Ishikawa (cell line): ENCODE measurements around the gene BFSP2.

Experiments
- CEBPB ChIP-seq: IDR thresholded peaks from 2 replicates; pipeline ENCODE4 v1.6.1; 2012
- CREB1 ChIP-seq: IDR thresholded peaks from 2 replicates; pipeline ENCODE4 v1.6.1; 2012; ENCODE audit warnings: low read depth
- EP300 ChIP-seq: IDR thresholded peaks from 2 replicates; pipeline ENCODE4 v1.6.1; 2012; ENCODE audit warnings: borderline replicate concordance
- FOXM1 ChIP-seq: IDR thresholded peaks from 2 replicates; pipeline ENCODE4 v1.6.1; 2012; ENCODE audit warnings: low read depth, borderline replicate concordance
- MAX ChIP-seq: IDR thresholded peaks from 2 replicates; pipeline ENCODE4 v1.6.1; 2012
- NFIC ChIP-seq: IDR thresholded peaks from 2 replicates; pipeline ENCODE4 v1.6.1; 2012
- RAD21 ChIP-seq: IDR thresholded peaks from 2 replicates; pipeline ENCODE4 v1.6.1; 2012; ENCODE audit warnings: low read depth
- REST ChIP-seq: IDR thresholded peaks from 2 replicates; pipeline ENCODE4 v1.6.1; 2012; ENCODE audit warnings: low read depth, mild to moderate bottlenecking
- TAF1 ChIP-seq: IDR thresholded peaks from 2 replicates; pipeline ENCODE4 v1.6.1; 2012; ENCODE audit warnings: low read depth, mild to moderate bottlenecking
- TCF12 ChIP-seq: IDR thresholded peaks from 2 replicates; pipeline ENCODE4 v1.6.1; 2012; ENCODE audit warnings: low read depth
- YY1 ChIP-seq: IDR thresholded peaks from 2 replicates; pipeline ENCODE4 v1.6.1; 2012; ENCODE audit warnings: low read depth
- TF ChIP-seq, protein P1 (sequence below): IDR thresholded peaks from 2 replicates; pipeline ENCODE4 v1.6.1; 2012

DNA sequence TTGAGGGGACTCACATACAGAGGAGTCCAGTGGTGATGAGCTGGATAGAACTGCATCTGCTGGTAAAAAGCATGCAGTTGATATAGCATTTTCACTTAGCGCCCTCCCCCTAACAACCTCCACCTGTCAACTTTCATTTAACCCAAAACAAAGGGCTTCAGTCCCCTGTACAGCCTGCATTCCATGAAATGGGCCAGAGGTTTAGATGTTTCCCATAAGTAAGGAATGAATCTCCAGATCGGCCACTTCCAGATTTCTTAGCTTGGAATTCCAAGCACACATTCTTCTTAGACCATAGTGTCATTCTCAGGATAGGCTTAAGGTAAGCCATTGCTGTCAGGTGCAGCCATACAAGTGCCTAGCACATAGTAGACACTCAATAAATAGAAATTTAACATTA is 32.9 kb upstream of the BFSP2 start:
- TF ChIP-seq RAD21 (no peak), CREB1 (no peak), MAX (no peak), YY1 (no peak), TAF1 (no peak), EP300 (no peak), REST (no peak), CEBPB (no peak), TCF12 (no peak), NFIC (no peak), FOXM1 (no peak)
- TF ChIP-seq, protein P1, sequence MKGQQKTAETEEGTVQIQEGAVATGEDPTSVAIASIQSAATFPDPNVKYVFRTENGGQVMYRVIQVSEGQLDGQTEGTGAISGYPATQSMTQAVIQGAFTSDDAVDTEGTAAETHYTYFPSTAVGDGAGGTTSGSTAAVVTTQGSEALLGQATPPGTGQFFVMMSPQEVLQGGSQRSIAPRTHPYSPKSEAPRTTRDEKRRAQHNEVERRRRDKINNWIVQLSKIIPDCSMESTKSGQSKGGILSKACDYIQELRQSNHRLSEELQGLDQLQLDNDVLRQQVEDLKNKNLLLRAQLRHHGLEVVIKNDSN: no peak
